T-helper 9 cell (primary cell): ENCODE measurements around the gene ICOSLG.
"Not testable (repeated sequence)": the region's sequence is repeated elsewhere in the genome, so short reads cannot be mapped to it uniquely, and the experiment has no call there.

Experiments
- DNase-seq: peaks from one replicate; pipeline ENCODE4 v3.0.0-alpha.2; 2020

The ICOSLG gene

DNA sequence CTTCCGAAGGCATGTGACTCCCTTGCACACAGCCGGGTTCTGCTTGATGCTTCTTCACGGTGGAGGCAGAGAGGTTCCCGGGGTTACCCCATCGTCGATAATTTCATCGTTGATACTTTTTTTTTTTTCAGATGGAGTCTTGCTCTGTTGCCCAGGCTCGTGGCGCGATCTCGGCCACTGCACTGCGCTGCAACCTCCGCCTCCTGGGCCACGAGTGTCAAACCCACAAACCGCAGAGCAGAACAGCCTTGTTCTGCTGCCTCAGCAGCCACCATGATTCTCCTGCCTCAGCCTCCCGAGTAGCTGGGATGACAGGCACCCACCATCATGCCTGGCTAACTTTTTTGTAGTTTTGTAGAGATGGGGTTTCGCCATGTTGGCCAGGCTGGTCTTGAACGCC, 20.1 kb downstream of the ICOSLG start:
- DNase-seq: not testable (repeated sequence)

DNA sequence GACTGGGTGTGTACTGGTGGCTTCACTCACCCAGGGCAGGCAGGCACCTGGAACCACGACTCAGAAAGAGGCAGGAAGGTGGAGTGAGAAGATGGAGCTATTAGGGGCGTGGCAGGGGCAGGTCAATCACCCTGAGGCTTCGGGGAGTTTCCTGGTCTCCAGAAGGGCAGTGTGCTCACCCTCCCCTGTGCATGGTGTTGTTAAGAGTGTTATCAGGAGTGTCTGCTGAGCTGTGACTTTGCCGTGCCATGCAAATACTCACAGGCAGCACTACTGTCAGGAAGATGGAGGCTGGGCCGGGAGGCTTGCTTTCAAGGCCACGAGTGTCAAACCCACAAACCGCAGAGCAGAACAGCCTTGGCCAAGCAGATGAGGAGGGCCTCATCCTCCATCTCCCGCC, 22.3 kb downstream of the ICOSLG start:
- DNase-seq: not testable (repeated sequence)

DNA sequence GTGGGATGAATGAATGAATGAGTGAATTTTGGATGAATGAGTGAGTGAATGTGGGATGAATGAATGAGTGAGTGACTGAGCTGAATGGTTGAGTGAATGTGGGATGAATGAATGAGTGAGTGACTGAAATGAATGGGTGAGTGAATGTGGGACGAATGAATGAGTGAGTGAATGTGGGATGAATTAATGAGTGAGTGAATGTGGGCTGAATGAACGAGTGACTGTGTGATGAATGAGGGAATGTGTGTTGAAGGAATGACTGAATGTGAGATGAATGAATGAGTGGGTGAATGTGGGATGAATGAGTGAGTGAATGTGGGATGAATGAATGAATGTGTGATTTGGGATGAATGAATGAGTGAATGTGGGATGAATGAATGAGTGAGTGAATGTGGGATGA, 28.8 kb downstream of the ICOSLG start:
- not testable (repeated sequence) for DNase-seq

DNA sequence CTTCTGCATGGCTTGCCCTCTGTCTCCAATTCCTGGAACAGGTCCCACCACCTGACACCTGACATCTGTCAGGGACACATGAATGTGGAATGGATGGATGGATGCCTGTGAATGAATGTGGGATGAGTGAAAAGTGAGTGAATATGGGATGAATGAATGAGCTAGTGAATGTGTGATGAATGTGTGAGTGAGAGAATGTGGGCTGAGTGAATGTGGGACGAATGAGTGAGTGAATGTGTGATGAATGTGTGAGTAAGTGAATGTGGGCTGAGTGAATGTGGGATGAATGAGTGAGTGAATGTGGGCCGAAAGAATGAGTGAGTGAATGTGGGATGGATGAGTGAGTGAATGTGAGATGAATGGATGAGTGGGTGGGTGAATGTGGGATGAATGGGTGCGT, 29.2 kb downstream of the ICOSLG start:
- DNase-seq: not testable (repeated sequence)

DNA sequence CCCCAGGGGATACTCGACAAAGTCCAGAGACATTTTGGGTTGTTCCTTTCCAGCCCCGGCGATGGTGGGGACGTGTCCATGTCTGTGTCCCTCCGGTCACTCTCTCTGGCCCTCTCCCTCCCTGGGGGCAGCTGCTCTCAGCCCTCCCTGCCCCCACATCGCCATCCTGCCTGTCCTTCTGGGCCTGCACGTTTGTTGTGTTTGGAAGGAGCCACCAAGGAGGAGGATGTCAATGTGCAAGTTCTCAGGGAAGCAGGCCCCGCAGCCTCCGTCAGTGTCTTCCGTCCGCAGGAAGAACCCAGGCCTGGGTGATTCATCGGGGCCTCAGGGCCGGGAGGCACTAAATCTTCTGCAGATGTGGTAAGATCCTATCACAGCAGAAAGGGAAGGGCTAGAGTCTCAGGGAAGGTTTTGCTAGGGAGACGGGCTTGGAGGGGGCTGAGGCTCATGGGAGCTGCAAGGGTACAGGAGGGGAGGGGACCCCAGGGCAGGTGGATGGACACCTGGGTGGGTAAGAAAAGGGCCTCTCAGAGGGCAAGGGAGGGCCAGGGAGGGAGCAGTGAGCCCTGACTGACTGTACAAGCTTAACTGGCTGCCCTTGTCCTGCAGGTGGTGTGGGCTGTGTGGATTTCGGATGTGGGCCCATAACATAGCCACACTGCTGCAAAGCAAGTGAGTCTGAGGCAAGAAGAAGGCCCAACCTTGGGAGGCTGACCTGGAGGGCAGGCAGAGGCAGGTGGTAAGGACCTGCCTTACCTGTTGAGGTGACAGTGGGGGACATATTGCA, 32.7 kb downstream of the ICOSLG start:
- not testable (repeated sequence) for DNase-seq

DNA sequence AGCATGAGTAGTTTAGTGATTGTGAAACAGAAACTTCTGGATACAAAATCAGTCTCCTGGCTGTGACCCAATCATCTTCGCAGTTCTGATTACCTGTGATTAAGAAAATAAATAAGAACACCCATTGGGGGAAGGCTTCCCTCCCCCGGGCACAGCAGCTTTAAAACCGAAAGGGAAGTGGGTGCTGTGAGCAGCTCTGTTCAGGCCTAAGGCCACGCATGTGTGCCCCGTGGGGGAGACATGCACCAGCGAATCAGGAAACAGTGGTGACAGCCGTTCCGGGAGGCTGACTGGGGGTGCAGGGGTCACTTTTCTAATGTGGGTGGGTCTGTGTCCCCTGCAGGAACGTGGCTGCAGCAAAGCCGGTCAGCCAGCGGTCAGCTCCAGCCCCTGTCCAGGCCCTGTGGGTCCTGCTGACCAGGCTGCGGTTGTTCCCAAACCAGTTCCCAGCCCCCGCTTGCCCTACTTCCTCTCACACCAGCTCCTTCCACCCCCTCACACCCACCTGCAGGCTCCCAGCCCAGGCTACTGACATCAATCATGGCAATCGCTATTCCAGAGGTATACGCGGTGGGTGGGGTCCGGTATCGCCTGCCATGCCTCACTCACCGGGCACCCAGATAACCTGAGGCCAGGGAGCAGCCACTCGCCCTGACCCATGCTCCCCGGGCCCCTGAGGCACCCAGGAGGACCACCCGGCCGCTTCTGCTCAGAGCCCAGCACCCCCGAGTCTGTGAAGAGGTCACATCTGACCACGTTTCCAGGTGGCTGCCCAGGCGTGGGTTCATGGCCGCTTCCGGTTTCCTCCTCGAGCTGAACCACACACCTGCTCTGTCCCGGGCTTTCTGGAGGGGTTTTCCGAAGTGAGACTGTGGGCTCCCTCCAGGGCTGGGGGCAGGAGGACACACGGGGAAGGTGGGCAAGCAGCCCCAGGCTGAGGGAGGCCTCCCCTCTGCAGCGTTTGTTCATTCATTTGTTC, 33.8 kb downstream of the ICOSLG start:
- not testable (repeated sequence) for DNase-seq

DNA sequence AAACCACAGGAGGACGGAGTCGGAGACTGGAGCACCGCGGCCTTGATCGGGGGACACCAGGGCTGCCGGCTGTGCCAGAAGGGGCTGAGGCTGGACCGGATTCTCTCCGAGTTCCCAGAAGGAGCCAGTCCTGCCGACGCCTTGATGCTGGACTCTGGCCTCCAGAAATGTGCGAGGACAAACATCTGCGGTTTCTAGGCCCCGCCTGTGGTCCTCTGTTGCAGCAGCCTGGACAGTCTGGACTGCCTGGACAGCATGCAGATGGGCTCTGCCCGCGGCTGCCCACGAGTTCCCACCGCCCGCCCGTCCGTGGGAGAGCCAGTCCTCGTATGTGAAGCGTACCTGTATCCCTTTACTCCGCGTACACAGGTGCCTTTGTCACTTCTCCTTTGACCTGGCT, 34.6 kb downstream of the ICOSLG start:
- DNase-seq: not testable (repeated sequence)

DNA sequence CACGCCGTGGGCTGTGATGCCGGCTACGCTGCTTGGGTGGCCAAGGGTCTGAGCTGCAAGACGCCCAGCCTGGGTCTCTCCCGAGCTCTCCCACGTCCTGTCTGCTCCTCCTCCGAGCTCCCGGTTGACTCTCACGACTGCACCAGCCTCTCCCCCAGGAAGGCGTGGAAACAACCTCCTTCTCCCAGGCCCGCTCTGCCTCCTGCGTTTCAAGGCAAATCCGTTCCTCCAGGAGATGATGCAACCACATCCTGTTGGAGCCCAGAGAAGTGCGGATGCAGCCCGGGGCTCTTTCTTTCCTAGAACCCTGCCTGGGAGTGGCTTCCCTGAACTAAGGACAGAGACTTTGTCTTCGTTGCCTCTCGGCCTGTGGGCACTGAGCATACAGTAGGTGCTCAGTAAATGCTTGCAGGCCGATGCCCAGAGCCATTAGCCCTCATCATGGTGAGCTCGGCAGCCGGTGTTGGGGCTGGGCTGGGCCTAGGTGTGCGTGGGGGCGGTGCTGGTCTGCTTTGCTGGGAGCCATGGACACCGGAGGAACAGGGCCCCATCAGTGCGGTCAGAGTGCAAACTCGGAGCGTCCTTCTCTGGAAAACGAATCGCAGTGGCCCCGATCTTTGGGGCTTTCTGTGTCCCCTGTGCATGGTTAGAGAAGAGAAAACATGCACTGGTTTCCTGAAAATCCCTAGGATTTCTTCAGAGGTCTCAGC, 38.0 kb downstream of the ICOSLG start:
- not testable (repeated sequence) for DNase-seq

DNA sequence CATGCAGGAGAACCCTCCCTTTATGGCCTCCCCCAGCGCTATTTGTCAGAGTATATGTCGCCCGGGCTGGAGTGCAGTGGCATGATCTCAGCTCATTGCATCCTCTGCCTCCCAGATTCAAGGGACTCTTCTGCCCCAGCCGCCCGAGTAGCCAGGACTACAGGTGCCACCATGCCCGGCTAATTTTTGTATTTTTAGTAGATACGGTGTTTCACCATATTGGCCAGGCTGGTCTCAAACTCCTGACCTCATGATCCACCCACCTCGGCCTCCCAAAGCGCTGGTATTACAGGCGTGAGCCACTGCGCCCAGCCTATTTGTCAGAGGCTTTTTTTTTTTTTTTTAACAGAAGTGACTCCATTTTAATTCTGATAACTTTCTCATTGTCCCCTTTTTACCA, 40.7 kb downstream of the ICOSLG start:
- not testable (repeated sequence) for DNase-seq

DNA sequence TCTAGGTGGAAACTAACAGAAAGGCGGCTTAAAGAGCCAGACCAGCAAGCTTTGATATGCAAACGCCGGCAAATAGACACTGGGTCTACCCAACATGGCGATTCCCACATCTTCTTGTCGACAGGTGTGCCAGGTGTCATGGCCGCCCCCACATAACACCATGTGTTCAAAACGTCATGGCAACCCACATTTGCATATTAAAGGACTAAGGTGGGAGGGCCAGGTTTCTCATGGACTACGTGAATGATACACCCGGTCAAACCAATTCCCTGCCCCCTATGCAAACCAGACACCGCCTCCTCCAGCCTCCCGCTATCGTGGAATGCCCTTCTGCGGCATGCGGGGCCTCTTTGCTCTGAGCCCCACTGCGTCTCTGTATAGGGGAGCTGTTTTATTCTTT, 41.3 kb downstream of the ICOSLG start:
- DNase-seq: no peak

DNA sequence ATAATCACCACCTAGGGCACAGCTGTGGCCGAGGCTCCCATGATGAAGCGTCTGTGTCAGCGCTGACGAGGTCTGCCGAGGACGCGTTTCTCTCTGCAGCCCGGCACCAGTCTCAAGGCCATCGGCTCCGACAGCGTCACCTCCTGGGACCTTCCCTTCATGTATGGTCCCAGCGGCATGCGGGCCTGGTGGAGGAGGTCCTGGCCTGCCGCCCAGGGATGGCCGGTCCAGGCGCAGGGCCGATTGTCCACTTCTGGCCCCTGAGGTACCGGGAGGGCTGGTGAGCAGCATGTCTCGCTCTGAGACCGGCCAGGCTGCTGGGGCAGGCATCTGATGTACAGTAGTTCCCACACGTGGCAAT, 43.6 kb downstream of the ICOSLG start:
- DNase-seq: not testable (repeated sequence)

DNA sequence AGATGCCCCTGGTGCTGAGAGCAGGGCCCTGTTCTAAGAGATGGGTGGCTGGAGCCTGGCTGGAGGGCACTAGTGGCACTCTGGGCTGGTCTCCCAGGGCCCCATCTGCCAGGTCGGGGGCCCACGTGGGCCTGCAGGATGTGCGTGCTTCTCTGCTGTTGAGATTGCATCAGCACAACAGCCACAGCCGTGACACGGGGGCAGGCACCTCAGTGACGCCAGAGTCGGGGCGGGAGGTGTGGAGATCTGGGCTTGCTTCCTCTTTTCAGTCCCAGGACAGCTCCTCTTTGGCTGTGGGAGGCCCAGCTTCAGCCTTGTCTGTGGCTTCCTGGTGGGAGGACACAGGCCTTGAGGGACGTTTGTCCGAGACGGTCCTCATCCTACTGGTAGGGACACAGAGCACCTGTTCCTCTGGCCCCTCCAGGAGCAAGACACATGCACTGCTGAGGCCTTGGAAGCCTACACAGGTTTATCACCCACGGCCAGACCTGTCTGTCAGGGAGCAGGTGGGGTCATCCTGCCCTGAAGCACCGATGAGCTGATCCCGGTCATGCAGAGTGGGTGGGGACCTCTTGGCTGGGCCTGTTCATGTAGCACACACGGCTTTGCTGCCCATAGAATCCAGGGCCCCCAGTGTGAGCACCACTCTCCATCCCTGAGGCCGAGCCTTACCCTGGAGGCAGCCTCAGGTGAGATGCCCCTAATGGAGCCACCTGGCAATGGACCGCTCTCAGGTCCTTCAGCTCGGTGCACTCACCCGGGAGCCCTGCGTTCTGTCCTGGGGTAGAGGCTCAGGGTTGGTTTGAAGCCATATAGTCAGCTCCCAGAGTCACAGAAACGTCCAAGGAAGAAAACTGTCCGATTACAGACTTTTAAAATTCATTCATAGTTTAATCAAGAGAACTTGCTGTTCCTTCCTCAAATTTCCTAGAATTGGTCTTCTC, 44.3 kb downstream of the ICOSLG start:
- peak; percentile 39 for DNase-seq

DNA sequence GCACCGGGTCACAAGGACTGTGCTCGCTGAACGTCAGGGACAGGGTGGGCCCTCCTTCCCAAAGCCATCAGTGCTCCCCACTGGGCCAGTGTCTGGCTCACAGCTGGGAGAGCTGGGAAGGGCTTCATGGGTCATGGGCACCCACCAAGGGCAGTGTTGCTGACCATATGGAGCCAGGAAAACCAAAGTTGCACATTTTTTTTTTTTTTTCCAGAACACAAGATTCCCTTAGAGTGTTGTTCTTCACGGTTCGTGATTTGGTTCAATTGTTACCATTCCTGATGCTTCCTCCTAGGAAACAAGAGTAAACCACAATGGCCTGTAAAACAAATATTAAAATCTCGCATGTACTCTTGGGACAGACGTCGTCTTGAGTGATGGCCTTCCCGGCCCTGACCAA, 45.9 kb downstream of the ICOSLG start:
- not testable (repeated sequence) for DNase-seq

DNA sequence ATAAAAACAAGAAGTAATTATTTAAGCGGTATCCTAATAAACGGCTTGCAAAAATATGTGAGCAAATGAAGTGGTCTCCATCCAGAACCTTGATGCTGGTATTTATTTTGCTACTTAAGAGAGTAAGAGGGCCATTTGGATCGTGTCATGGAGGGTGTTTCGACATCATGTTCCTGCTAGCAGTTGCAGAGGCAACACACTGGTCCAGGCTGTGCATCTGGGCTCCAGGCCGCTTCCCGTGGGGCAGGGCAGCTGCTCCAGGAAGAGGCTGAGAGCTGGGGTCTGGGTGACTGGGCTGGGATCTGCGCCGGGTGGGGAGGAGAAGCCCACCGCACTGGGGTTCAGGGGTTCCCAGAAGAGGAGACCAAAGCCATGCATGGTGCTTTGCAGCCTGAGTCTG, 46.3 kb downstream of the ICOSLG start:
- DNase-seq: not testable (repeated sequence)

DNA sequence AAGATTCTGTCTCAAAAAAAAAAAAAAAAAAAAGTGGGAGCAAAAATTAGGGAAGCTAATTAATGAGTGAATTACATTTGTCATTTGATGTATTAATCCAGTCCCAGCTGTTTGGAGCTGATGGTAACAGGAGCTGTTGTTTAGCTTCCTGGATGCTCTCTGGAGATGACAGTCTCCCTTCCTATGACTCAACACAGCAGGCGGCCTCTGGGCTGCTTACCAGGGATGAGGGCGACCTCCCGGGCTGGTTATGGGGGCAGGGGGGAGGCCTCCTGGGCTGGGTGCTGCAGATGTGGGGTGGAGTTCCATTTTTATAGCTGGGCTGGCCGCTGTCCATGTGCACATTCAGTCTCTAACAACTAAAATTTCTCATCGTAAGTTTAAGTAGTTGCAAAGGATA, 47.6 kb downstream of the ICOSLG start:
- not testable (repeated sequence) for DNase-seq

DNA sequence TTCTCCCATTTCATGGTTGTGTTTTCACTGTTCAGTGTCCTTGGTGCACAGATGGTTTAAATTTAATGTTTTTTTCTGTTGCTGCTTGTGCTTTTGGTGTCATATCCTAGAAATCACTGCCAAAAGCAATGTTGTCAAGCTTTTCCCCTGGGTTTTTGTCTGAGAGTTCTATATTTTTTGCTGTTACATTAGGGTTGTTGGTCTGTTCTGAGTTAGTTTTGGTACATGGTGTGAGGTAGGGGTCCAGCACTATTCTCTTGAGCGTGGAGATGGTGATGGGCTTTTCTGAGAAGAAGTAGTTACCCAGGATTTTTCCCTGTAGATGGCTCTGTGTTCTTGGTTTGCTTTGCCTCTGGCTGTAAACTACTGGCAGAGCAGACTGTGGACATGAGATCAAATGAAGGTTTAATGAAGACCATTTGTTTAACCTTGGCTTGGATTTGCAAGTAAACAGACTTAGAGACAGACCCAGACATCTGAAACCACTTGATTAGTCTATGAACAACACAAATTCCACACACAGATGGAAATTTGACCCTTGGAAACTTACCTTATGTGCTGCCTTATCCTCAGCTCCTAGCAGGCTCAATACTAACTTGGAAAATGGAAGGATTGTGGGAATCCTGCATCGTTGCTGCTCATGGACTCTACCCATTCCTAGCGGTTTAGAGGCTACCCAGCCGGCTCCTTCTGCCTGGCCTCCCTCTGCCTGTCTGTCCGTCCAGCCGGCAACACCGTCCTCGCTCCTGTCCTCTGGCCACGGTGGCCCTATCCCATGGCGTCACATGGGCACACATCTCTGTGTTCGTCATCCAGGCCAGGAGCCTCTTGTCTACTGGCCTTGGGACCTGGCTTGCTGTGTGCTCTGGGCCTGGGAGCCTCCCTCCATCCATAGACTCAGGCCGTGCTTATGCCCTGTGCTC, 50.1 kb downstream of the ICOSLG start:
- not testable (repeated sequence) for DNase-seq

DNA sequence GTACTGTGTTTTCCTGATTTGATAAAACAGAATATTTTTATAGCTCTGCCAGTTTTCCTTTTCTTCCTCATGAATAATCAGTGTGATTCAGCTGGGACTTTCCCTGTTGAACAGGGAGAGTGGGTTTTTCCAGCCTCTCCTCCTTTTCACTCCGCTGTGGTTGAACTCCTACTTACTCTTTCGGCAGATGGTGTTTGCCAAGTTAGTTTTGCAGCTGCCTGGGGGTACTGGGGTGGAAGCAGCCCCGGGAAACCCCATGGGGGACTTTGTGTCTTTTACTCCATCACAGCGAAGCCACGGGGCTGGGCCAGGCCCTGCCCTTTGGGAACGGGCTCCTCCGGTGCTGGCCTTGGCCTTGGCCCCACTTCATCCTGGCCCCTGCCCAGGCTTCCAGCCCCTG, 55.9 kb downstream of the ICOSLG start:
- not testable (repeated sequence) for DNase-seq

DNA sequence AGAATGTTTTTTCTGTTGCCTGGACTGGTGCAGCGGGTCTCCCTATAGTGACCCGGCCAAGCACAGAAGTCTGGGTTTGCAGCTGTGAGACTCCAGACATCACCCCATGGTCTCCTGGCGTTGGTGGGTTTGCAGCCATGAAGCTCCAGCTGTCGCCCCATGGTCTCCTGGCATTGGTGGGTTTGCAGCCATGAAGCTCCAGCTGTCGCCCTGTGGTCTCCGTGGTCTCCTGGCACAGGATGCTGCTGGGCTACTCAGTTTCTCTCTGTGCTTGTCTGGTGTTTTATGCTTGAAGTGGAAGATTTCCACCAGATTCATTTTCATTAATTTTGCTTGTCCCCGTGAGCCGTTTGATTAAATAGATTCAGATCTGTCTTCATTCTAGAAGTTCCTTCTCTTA, 58.5 kb downstream of the ICOSLG start:
- DNase-seq: not testable (repeated sequence)

DNA sequence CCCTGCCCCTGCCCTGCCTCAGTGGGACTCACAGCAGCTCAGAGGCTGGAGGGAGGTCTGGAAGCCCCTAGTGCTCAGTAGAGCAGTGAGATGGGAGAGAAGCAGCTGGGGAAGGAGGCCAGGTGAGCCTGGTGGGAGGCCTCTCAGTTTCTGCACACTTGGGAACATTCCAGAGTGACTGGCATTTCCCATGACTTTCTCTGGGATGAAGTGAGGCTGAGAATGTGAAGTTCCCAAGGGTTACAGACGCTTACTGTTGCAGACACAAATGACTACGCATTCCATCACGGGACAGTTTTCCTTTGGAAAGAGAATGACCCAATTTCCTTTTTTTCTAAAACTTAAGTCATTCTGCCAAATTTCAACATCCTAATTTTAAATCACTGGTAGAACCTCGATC, 59.2 kb downstream of the ICOSLG start:
- DNase-seq: not testable (repeated sequence)

DNA sequence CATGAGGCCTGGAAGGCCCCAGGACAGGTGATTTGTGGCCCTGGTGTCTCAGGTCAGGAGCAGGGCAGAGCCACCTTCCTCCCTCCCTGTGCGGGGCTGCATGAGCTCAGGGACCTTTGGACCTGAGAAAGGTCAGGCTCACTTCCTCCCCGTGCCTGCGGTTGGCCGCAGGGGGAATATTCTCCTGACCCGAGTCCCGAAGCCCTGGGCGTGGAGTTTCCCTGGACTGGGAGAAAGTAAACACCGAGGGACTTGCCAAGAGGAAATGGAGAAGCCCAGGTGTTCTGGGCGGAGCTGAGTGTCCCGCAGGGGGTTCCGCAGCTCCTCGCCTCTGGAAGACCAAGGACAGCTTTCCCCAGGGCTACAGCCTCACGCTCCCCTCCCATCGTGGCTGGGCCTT, 64.6 kb downstream of the ICOSLG start:
- not testable (repeated sequence) for DNase-seq

DNA sequence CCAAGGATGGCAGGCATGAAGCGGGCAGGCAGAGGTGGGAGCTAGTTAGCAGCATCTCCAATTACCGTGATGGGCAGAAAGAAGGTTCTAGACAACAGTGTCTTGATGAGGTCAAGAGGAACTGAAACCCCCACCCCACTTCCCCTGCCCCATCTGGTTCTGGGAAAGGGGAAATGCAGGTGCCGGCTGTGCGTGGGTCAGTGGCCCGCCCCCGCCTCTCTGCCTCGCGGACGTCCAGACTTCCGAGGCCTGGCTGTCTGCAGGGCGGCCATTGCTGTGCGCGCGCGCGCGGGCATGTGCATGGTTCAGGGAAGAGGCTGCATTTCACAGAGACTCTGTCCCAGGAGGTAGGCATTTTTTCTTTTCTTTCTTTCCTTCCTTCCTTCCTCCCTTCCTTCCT, 65.6 kb downstream of the ICOSLG start:
- DNase-seq: not testable (repeated sequence)
